Stimulated activated CD4-positive, alpha-beta T cell treated with anti-CD3 and anti-CD28 coated beads, Interleukin-1b, Interleukin-23, amount 100 ng/mL, for 1 hour (primary cell): ENCODE results near the gene PARP6.

Experiments
- DNase-seq, 2 donors: peaks; one replicate each; pipeline ENCODE4 v3.0.0-alpha.2; 2020; ENCODE audit warnings: low read depth in 2 of 2

The PARP6 gene

DNA sequence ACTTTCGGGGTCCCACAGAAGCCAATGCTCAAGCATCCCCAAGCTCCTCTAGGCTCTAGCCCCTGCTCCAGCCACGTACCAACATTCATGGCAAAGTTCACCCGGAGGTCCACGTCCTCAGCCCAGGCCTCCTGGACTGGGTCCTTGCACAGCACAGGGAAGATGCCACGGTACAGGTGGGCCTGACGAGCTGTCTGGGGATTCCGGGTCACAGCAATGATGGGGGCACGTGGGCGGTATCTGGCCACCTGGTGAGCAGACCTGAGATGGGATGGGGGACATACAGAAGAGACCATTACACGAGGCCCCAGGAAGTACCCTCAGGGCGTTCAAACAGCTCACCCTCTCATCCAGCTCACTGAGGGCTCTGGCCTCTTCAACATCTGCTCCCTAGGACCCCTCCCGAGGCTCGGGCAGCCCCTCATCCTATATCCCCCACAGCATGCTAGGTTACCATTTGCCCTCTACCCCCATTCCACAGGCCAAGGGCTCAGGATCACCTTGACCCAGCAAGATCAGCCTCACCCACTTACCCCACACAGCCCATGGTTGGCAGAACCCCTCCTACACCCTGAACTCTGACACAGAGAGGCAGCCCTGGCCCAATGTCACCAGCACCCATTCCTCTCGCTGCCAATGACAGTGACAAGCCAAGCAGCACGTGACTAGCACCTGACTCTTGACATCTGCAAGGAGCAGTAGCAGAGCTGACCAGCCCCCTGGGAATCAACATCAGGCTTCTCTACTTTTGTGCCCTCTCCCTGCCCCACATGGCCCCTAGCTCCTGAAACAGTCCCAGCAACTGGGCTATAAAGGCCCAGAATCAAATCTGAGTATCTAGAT, 71.7 kb downstream of the PARP6 start:
- no peak for DNase-seq

DNA sequence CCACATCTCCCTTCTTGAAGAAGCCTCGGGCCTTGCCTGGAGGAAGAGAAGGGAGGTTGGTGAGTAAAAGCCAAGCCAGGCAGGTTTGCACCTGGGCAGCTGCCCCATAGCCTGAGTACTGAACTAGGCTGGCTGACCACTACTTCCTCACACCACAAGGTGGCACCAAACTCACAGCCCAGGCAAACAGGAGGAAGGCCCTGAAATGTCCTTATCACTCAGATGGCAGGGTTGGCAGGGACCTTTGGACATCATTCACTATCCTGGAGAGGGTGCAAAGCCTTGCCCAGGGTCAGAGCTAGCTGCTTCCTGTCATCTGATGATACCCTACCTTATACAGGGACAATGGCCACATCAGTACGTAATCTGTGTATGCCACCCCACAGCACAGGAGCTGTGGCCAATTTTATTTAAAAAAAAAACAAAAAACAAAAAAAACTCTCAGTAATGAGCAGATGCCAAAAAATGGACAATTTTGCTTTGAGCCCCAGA, 72.6 kb downstream of the PARP6 start:
- peak; percentile 54 for DNase-seq

DNA sequence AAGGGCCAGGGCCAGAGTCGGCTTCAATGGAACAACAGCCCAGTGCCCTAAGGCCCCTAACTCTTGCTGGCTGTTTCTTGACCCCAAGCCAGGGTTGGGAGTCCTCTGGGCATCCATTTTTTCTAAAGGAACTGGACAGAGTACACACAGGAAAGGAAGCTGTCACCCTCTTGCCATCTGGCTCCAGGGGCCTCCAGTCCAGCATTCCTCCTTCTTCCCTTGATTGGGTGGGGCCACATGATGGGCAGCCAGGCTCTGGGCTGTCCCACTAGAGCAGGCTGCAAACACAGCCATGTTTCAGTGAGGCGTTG, 73.2 kb downstream of the PARP6 start:
- DNase-seq = no peak

DNA sequence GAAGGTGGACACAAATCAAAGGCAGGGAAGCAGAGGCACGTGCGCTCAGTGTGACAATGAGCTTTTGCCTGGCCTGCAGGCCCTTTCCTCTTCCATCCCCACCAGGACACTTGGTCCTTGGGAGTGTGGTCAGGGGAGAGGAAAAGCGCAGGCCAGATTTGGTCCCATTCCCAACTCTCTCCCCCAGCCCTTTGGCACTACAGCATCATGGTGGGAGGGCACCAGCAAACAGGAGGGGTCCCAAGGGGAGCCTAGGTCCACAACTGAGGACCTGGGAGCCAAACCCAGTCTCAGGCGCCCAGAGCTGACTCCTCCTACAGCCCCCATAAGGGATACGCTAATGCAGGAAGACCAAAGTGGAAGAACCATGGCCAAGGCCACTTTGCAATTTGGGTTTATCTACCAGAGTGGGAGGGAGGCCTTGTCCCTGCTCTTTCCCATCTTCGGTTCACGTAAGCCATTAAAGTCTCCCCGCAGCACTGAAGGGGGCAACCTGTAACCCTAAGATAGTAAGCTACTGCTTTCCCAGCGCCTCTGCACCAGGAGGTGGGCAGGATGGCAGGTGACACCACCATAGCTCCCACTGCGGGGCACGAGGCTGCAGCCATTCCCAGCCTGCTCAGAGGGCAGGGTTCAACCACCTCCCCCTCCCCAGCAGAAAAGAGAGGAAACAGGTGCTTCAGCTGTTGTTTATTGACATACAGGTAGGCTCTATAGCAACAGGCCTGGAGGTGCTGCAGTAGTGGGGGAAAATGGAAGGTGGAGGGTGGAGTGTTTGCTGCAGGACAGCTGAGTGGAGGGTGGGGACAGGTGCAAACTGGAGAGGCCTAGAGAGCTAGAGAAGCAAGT, 73.8 kb downstream of the PARP6 start:
- DNase-seq = no peak

DNA sequence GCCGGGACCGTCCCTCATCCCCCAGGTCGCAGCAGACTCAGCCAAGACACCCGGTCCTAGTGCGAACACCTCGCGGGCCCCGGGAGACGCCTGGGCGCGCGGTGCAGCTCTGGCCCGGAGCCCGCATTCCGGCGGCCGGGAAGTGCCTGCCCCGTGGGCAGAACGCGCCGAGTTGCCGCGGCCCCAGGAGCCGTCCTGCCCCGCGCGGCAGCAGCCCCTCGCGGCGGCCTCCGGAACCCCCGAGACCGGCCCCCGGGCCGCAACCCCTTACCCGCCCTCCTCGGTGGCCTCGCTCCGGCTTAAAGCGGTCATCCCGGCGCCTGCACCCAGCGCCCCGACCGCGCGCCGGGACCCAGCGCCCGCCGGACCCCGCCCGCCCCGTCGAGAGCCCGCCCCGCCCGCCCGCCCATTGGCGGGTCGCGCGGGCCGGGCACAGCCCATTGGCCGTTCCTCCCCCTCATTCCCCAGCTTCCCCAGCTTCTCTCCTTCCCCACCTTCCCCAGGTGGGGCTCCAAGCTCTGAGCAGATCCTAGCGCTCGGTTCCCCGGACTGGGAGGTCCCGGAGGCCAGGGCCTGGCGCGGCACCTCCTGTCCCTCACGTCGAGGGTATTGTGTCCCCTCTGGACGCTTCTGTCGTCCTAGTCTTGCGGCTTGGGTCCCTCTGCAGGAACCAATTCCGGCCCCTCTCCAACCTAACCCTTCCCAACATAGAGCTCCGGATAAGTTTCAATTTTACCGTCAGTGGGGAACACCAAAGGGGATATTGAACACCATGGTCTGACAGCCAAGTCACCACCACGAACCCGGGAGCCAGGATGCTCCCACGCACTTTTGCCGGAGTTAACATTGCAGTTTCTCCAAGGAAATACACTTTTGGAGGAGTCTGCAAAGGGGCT, 74.6 kb downstream of the PARP6 start, which contains the start of gene GRAMD2A:
Gene GRAMD2A, minus strand, starts transcription at position 328 of the 896 bp plus-strand sequence.
- peak in 1 of 2 donors; percentile 10 for DNase-seq

DNA sequence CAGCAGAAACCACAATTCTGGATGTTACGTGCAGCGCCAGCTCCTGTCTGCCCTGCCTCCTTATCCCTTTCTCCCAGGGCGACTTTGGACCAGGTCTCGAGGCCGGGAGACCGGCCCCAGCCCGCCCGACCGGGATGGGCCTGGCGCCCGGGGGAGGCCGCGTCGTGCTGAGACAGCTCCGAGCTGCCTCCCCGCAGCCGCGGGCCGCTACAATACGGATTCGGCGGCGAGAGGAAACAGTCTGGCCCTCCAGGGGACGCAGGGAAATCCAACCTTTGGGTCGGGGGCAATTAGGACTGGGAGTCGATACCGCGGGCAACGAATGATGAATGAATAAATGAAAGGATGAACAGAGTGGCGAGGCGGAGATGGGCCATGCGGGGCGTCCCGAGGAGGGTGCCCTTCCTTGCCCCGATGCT, 75.3 kb downstream of the PARP6 start:
- no peak for DNase-seq

DNA sequence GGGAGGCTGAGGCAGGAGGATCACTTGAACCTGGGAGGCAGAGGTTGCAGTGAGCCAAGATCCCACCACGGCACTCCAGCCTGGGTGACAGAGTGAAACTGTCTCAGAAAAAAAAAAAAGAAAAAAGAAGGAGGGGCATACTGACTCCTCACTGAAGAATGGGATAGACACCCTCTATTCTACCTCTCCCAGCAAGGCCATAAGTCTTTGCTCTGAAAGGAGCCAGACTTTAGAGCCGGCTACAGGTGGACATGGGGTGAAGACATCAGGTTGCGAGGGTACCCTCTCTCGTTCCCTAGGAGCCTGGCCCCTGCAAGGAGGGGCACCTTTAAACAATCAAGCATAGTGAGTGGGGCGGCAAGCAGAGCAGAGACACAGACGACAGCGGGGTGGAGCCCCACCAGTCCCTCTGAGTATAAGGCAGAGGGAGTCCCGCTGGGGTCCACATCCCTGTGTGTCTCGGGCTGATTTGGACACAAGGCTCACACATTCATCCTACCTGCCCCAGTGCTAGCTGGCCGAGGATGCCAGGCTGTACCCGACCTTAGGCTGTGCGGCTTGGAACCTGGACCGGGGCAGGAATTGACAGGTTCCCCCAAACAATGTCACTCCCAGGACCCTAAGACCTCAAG, 75.8 kb downstream of the PARP6 start:
- no peak for DNase-seq

DNA sequence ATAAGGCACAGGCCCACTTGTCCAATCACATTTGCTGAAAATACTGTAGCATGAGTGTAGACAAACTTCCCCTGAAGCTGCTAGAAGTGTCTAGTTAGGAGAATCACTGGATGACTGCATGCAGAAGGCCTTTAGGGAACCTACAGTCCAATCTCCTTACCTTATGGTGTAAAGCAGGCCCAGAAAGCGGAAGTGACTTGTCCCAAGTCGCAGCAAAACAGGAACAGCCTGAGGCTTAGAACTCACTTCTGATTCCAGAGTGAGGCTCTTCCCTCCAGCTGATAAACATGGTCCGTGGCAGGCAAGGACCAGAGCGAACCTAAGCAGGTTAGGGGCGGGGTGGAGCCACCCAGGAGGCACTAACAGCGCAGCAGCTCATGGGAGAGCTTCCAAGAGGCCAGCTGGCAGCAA, 77.2 kb downstream of the PARP6 start:
- DNase-seq = no peak

DNA sequence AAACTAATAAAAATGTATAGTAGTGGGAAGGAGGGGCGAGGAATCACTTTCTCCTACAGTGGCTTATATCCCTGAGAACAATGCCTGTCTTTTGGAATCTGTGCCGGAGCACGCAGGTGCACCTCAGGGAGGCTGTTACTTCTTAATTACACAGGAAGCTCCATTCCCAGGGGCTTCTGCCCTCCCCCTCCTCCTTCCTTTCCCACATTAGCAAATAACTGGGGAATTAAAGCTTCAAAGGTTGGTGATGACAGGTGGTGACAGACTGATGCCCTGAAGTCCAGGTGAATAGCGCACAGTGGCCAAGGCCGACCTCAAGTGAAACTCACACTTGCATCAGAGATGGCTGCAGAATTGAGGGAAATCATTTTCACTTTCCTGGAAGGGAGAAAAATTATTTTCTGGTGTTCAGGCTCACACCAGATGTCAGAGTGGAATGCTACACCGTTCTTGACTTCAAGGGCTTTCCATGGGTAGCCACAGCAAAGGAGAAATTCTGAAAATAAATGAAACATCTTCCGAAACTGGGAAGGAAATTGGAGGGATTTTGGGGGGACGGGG, 78.4 kb downstream of the PARP6 start:
- DNase-seq = no peak

DNA sequence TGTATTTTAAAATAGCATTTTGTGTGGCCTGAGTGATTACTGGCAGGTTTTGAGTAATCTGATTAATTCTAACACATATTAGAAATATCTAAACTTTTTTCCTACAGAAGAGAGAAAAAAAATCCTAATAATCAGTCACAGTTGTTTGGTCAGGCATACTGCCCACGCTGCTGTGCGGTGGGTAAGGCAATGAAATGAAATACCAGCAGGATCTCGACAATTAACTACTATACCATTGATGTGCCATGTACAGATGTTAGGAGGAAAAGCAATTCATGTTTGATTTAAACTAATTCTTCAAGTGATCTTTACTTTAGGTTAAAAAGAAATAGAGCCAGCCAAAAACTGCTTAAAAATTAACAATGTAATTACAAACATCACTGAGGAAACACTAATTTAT, 79.9 kb downstream of the PARP6 start:
- DNase-seq = no peak
